Spleen (tissue), 7 donors: ENCODE results near the gene PFDN6.

Experiments
- POLR2AphosphoS5 ChIP-seq, 3 donors: sonication (generic); formaldehyde crosslinking; IDR thresholded peaks; one replicate each; pipeline ENCODE4 v1.5.1; 2017; ENCODE audit warnings: antibody characterized with exemption in 3 of 3
- TF ChIP-seq, protein P1 (sequence below), 11 experiments: fragments of 200-600 bp in 7 of 11; fragments of 450-650 bp in 4 of 11; sonication (generic) in 4 of 11; IDR thresholded peaks in 8 of 11; conservative IDR thresholded peaks in 3 of 11; 1 replicate in 7 of 11; 2 replicates in 4 of 11; pipeline versions ENCODE4 v1.4.0 to v1.8.0; 2016 to 2021; ENCODE audit warnings: antibody characterized with exemption in 11 of 11, inconsistent platforms in 4 of 11, mild to moderate bottlenecking in 1 of 11
- donor health status: DM: no; HTN: no; CAD: no; lungs with moderate emphysema.
- donor health status: DM: no; HTN: no; CAD: no.
- donor health status: DM: no; HTN: no; CAD: no.

DNA sequence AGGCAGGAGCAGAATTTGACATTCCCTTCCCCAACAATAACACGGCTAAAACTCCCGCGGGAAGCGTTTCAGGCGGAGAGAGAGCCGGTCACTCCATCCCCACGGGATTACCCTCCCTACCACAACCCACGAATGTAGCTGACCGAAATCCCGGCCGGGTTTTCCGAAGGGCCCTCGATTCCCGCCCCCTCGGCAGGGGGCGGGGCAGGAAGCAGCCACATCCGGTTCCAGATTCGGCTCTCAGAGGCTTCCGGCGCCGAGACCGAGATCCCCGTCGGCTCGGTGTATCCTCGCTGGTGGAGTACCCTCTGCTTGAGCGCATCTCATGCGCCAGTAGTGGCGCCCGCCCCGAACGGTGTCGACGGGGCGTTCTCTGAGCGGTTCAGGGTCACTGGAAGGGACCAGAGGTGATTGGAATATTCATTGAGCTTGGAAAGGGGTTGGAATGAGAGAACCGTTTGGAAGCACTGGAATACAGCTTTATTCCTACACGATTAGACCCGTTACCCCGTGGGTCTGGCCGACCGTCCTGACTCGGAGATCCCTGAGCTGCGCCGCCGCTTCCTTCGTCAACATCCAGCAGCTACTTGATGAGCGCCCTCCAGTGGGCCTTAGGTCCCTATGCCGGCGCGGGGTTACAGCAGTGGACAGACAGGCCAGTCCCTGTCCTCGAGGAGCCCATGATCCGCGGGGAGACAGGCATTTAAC is 10.0 kb downstream of the PFDN6 start:
- peak; percentile 96 to 97 (median 97) for TF ChIP-seq POLR2AphosphoS5 (IDR thresholded peaks at IDR 0.05)
- TF ChIP-seq, protein P1, sequence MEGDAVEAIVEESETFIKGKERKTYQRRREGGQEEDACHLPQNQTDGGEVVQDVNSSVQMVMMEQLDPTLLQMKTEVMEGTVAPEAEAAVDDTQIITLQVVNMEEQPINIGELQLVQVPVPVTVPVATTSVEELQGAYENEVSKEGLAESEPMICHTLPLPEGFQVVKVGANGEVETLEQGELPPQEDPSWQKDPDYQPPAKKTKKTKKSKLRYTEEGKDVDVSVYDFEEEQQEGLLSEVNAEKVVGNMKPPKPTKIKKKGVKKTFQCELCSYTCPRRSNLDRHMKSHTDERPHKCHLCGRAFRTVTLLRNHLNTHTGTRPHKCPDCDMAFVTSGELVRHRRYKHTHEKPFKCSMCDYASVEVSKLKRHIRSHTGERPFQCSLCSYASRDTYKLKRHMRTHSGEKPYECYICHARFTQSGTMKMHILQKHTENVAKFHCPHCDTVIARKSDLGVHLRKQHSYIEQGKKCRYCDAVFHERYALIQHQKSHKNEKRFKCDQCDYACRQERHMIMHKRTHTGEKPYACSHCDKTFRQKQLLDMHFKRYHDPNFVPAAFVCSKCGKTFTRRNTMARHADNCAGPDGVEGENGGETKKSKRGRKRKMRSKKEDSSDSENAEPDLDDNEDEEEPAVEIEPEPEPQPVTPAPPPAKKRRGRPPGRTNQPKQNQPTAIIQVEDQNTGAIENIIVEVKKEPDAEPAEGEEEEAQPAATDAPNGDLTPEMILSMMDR (IDR thresholded peaks at IDR 0.05 in 8 of 11, conservative IDR thresholded peaks at IDR 0.05 in 3 of 11): peak; percentile 60 to 90 (median 81)
